Ishikawa (cell line): ENCODE data around the gene SMIM38.

Experiments used
- CEBPB ChIP-seq: IDR thresholded peaks from 2 replicates; pipeline ENCODE4 v1.6.1; 2012
- CREB1 ChIP-seq: IDR thresholded peaks from 2 replicates; pipeline ENCODE4 v1.6.1; 2012; ENCODE audit warnings: low read depth
- EGR1 ChIP-seq: IDR thresholded peaks from 2 replicates; pipeline ENCODE4 v1.6.1; 2012
- EP300 ChIP-seq: IDR thresholded peaks from 2 replicates; pipeline ENCODE4 v1.6.1; 2012; ENCODE audit warnings: borderline replicate concordance
- FOXM1 ChIP-seq: IDR thresholded peaks from 2 replicates; pipeline ENCODE4 v1.6.1; 2012; ENCODE audit warnings: low read depth, borderline replicate concordance
- NFIC ChIP-seq: IDR thresholded peaks from 2 replicates; pipeline ENCODE4 v1.6.1; 2012
- RAD21 ChIP-seq: IDR thresholded peaks from 2 replicates; pipeline ENCODE4 v1.6.1; 2012; ENCODE audit warnings: low read depth
- TAF1 ChIP-seq: IDR thresholded peaks from 2 replicates; pipeline ENCODE4 v1.6.1; 2012; ENCODE audit warnings: low read depth, mild to moderate bottlenecking
- TCF12 ChIP-seq: IDR thresholded peaks from 2 replicates; pipeline ENCODE4 v1.6.1; 2012; ENCODE audit warnings: low read depth
- TEAD4 ChIP-seq: IDR thresholded peaks from 2 replicates; pipeline ENCODE4 v1.6.1; 2012
- YY1 ChIP-seq: IDR thresholded peaks from 2 replicates; pipeline ENCODE4 v1.6.1; 2012; ENCODE audit warnings: low read depth
- ZBTB7A ChIP-seq: IDR thresholded peaks from 2 replicates; pipeline ENCODE4 v1.6.1; 2012; ENCODE audit warnings: low read depth
- TF ChIP-seq, protein P1 (sequence below): IDR thresholded peaks from 2 replicates; pipeline ENCODE4 v1.6.1; 2012
- TF ChIP-seq, protein P2 (sequence below): IDR thresholded peaks from 2 replicates; pipeline ENCODE4 v1.6.1; 2012
- TF ChIP-seq, protein P3 (sequence below): IDR thresholded peaks from 2 replicates; pipeline ENCODE4 v1.6.1; 2012; ENCODE audit warnings: low read depth, mild to moderate bottlenecking

SMIM38 gene

DNA sequence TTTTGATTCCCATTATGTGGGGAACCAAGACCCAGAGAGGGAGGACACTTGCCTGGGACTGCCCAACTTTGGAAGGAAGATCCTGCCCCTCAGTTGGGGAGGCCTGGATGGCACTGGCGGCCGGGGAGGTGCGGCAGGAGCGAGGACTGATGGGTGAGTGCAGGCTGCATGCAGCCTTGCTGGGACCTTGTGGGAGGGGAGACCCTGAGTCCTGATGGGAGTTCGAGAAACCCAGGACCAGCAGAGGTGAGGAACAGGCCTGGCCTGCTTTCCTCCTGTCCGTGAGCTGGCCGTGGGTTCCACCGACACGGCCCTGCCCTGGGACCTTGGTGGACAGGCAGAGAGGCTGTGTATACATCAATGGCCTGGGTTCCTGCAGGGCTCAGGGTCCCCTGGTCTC, 19.3 kb upstream of the SMIM38 start:
- TF ChIP-seq TAF1 (no peak), ZBTB7A (no peak), CEBPB (no peak), YY1 (no peak), FOXM1 (no peak), RAD21 (no peak), CREB1 (no peak)
- TF ChIP-seq, protein P1, sequence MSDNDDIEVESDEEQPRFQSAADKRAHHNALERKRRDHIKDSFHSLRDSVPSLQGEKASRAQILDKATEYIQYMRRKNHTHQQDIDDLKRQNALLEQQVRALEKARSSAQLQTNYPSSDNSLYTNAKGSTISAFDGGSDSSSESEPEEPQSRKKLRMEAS, result no peak
- TF ChIP-seq, protein P2, sequence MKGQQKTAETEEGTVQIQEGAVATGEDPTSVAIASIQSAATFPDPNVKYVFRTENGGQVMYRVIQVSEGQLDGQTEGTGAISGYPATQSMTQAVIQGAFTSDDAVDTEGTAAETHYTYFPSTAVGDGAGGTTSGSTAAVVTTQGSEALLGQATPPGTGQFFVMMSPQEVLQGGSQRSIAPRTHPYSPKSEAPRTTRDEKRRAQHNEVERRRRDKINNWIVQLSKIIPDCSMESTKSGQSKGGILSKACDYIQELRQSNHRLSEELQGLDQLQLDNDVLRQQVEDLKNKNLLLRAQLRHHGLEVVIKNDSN, result no peak
- TF ChIP-seq, protein P3, sequence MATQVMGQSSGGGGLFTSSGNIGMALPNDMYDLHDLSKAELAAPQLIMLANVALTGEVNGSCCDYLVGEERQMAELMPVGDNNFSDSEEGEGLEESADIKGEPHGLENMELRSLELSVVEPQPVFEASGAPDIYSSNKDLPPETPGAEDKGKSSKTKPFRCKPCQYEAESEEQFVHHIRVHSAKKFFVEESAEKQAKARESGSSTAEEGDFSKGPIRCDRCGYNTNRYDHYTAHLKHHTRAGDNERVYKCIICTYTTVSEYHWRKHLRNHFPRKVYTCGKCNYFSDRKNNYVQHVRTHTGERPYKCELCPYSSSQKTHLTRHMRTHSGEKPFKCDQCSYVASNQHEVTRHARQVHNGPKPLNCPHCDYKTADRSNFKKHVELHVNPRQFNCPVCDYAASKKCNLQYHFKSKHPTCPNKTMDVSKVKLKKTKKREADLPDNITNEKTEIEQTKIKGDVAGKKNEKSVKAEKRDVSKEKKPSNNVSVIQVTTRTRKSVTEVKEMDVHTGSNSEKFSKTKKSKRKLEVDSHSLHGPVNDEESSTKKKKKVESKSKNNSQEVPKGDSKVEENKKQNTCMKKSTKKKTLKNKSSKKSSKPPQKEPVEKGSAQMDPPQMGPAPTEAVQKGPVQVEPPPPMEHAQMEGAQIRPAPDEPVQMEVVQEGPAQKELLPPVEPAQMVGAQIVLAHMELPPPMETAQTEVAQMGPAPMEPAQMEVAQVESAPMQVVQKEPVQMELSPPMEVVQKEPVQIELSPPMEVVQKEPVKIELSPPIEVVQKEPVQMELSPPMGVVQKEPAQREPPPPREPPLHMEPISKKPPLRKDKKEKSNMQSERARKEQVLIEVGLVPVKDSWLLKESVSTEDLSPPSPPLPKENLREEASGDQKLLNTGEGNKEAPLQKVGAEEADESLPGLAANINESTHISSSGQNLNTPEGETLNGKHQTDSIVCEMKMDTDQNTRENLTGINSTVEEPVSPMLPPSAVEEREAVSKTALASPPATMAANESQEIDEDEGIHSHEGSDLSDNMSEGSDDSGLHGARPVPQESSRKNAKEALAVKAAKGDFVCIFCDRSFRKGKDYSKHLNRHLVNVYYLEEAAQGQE, result no peak

DNA sequence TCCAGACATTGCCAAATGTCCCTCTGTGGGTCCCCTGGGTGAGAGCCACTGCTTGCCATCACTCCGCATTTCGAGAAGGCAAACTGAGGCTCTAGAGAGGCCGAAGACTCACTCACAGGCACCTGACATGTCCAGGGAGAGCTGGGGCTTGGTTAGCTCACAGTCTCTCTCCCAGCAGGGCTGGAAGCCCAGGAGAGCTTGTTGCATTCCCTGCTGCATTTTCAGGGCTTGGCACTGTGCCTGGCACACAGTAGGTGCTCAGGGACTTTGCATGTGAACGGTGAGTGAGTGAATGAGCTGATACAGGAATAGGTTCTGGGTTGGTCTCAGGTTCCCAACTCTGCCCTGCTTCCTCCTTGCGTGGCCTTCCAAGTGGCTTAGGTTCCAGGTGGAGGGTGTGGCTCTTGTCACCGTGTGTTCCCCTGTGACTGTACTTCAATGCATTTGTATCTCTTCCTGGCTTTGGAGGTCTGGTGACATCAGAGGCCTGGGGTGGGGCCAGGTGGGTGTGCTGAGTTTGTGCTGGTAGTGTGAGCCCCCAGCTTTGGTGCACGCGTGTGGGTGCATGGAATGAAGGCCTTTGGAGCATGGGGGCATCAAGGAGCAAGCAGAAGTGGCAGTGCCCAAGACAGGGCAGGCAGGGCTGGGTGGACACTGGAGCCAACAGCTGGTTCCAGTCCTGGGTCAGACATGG, 18.4 kb upstream of the SMIM38 start:
- TF ChIP-seq, protein P2, result no peak
- peak; percentile 26; the same call in 1 of the 2 replicates for TF ChIP-seq NFIC

DNA sequence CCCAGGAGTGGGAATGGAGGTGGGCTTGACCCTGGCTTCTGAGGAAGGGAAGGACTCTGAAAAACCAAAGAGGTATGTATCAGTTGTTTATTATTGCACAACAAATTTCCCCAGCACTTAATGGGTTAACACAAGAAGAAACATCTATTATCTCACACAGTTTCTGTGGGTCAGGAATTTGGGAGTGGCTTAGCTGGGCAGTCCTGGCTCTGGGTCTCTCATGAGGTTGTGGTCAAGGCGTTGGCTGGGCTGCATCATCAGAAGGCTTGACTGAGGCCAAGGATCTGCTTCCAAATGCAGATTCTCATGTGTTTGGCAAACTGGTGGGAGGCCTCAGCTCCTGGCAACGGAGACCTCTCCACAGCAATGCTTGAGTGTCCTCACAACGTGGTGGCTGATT, 17.5 kb upstream of the SMIM38 start:
- TF ChIP-seq, protein P3, result no peak
- TF ChIP-seq, protein P1, result peak; percentile 70
- TF ChIP-seq CREB1 (no peak), RAD21 (no peak), TCF12 (peak; percentile 59; the same call in 1 of the 2 replicates), EGR1 (no peak), FOXM1 (peak; percentile 33; the same call in 1 of the 2 replicates), TAF1 (no peak), EP300 (peak; percentile 63; the same call in 1 of the 2 replicates), CEBPB (peak; percentile 84), NFIC (peak; percentile 59; the same call in 1 of the 2 replicates), YY1 (0 out of 2 replicates have a peak, but pooled peaks have one; percentile 2), TEAD4 (peak; percentile 77), ZBTB7A (0 out of 2 replicates have a peak, but pooled peaks have one; percentile 47)
- TF ChIP-seq, protein P2, result 0 out of 2 replicates have a peak, but pooled peaks have one; percentile 7

DNA sequence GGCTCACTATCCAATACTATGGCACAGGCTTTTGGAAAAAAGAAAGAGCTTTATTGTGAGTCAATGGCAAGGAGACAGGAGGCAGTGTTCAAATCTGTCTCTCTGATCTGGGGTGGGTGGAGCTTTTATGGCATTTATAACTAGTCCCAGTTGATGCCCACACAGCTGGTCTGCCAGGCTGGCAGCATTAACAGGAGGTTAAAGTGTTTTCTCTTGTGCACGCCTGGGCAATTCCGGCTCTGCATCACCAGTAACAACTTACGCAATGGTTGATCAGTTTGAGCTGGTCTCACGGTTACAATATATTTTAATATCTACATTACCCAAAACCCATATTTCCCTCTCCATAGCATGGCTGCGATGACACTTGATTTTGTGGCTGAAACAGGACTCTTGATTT, 15.1 kb upstream of the SMIM38 start:
- TF ChIP-seq RAD21, result no peak
- no peak for TF ChIP-seq CREB1
- no peak for TF ChIP-seq TEAD4
- TF ChIP-seq EP300, result no peak
- peak; percentile 72 for TF ChIP-seq CEBPB
- no peak for TF ChIP-seq TAF1
- TF ChIP-seq, protein P2, result no peak

DNA sequence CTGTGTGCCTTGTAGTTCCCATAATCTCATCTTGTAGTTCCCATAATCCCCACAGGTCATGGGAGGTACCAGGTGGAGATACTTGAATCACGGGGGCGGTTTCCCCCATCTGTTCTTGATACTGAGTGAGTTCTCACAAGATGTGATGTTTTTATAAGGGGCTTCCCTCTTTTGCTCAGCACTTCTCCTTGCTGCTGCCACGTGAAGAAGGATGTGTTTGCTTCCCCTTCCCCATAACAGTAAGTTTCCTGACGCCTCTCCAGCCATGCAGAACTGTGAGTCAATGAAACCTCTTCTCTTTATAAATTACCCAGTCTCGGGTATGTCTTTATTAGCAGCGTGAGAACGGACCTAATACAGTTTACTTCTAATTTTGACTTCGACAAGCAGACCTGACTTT, 14.0 kb upstream of the SMIM38 start:
- TF ChIP-seq TEAD4, result no peak
- TF ChIP-seq EGR1, result no peak
- TF ChIP-seq ZBTB7A, result no peak
- no peak for TF ChIP-seq YY1
- no peak for TF ChIP-seq CEBPB
- TF ChIP-seq RAD21, result no peak
- TF ChIP-seq, protein P3, result no peak
- no peak for TF ChIP-seq FOXM1
- TF ChIP-seq EP300, result no peak
- no peak for TF ChIP-seq CREB1
- TF ChIP-seq, protein P1, result no peak
- TF ChIP-seq NFIC, result no peak
- no peak for TF ChIP-seq TAF1
